HuH-7 (cell line): Measurements from ENCODE around the gene PITX2.

Experiments used
- DNase-seq: peaks from one replicate; pipeline ENCODE4 v3.0.0; 2011; ENCODE audit warnings: low spot score

The PITX2 gene

GRCh38 chr4:110623718-110624397 lies 981 bp upstream of the PITX2 start:
- no peak for DNase-seq

DNA sequence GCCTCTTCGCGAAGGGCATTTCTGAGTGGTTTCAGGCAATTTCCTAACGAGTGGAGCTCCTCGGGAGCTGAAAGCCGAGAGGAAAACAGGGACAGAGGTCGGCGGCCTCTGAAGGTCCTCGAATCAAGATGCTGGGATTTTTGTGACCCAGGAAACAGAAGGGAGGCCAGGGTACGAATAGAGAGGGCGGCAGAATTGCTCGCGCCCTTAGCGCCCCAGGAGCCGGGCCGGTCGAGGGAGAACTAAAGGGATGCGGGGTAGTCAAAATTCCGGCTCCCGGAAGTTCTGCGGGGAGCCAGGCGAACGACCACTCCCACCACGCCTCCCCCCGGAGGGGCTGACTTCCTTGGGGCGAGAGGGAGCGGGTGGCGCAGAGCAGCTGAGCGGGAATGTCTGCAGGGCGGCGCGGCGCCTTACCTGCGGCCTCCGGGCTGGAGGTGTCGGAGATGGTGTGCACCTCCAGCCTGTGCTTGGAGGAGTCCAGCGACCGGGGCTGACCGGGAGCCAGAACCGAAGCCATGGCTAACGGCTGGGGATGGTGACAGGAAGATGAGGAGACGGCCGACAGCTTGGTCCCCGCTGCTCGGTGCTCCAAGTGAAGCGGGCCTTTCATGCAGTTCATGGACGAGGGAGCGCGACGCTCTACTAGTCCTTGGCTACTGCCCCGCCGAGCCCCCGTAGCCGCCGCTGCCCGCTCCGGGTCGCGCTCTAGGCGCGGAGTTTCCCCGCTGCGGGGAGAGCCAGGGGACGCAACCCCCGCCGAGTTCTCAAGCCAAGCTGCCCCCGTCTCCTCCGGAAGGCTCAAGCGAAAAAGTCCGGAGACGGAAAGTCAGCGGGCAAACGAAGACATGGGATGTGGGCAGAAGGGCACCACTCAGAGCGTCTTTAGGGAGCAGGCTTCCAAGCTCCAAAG lies 782 bp downstream of the PITX2 start:
- no peak for DNase-seq

DNA sequence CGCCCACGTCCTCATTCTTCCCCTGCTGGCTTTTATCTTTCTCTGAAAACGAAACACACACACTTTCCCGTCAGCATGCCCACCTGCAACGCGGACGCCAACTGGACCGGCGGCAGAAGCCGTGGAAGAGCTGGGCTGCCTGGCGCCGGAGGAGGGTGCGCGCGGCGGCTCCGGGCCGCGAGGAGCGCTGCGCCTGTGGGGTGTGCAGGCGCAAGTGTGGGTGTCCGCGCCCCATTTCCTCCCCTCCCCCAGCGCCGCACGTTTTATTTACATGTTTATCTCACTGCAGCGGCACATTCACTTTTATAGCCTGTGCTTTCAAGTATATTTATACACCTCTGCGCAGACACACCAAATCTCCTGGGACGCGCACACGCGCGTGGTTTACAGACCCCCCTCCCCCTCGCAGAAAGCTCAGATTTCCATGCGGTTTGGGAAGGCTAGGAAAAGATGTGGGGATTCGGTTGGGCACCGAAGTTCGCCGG lies 1.5 kb downstream of the PITX2 start:
- DNase-seq = no peak

- no peak for DNase-seq
Observed at GRCh38 chr4:110620691-110621327, 2.1 kb downstream of the PITX2 start.

GRCh38 chr4:110620322-110620690 lies 2.6 kb downstream of the PITX2 start:
- no peak for DNase-seq

DNA sequence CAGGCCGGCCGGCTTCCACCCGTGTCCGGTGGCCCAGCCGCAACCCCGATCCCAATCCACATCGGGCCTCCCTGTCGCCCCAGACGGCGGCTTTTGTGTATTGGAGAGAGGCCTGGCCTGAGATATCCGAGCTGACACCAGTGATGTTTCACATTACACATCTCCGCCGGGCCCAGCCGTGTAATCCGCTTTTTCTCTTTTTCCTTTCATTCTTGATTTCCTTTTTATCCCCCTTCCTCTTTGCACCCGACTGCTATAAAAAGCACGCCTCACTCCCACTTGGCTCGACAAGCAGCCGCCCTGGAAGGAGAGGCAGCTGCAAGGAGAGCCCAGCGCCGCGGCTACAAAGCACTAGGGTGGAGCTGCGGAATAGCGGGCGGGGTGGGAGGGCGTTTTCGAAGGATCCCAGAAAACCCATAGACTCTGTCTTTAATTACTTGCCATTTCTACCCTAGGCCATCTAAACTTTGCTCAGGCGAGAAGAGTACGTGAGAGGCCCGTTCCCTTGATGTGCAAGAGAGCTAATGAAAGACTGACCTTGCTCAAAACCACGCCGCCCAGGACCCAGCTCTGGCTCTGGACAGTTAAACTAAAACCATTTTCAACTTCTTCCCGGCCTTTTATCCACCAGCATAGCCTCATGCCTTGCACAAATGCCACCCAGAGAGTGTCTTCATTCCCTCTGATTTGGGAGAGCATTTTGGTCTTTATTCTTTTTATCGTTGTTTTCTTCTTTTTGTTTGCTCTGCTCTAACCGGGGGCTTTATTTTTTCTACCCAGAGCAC lies 3.2 kb downstream of the PITX2 start:
- no peak for DNase-seq

GRCh38 chr4:110618581-110619462 lies 4.1 kb downstream of the PITX2 start:
- no peak for DNase-seq

DNA sequence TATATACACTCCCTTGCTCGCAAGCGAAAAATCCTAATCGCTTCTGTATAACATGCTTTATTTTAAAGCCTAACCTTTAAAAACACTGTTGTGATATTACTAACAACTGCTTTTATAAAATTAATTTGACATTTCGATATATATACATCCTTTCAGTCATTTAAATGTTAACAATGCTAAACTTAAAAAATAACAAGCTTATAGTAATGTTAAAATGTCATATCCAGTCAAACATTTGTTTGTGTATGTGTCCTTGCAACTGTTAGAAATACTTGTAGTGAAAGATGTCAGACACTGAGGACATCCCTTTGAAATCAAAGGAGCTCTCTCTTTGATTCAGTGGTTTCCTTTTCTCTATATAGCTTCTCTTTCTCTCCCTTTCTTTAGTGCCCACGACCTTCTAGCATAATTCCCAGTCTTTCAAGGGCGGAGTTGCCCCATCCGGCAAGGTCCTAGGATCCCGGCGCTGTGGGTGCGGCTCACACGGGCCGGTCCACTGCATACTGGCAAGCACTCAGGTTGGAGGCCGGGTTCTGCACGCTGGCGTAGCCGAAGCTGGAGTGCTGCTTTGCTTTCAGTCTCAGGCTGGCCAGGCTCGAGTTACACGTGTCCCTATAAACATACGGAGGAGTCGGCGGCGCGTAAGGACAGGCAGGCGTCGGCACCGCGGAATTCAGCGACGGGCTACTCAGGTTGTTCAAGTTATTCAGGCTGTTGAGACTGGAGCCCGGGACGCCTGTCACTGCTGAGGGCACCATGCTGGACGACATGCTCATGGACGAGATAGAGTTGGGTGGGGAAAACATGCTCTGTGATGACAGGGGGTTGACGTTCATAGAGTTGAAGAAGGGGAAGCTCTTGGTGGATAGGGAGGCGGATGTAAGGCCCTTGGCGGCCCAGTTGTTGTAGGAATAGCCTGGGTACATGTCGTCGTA lies 5.0 kb downstream of the PITX2 start:
- DNase-seq = no peak

GRCh38 chr4:110617075-110617640 lies 5.7 kb downstream of the PITX2 start:
- no peak for DNase-seq

DNA sequence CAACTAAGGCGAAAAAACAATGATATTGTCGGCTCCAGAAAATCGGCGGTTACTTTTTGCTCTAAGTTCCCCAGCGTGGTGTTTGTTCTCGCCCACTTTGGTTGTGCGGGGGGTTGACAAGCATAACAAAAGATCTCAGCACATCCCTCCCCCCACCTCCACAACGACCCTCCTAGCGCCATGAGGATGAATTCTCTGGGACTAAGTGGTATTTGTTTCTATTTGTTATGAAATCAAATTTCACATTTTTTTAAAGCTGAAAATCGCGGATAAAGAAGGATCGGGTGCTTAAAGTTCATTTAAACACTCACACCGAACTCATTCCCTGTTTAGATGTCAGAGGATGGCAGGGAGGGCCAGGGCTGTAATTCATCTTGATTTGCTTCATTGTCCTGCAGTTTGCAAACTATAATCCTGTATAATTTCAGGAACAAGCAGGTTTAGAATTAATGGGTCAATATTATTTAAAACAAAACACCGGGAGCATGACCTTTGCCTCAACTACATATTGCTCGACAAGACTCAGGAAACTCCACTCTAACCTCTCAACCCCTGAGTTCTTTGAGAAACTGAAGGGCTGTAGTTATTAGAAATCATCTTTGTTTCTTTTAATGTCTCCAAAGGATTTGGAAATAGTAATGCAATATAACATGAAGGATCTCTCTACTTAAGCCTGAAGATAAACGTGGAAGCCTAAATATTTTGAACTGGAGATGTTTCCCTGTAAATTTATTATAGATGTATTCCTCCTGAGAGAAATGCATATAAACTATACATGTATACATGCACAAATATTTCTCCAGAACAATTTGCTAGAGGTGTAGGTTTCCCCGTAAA lies 6.4 kb downstream of the PITX2 start:
- DNase-seq = no peak

DNA sequence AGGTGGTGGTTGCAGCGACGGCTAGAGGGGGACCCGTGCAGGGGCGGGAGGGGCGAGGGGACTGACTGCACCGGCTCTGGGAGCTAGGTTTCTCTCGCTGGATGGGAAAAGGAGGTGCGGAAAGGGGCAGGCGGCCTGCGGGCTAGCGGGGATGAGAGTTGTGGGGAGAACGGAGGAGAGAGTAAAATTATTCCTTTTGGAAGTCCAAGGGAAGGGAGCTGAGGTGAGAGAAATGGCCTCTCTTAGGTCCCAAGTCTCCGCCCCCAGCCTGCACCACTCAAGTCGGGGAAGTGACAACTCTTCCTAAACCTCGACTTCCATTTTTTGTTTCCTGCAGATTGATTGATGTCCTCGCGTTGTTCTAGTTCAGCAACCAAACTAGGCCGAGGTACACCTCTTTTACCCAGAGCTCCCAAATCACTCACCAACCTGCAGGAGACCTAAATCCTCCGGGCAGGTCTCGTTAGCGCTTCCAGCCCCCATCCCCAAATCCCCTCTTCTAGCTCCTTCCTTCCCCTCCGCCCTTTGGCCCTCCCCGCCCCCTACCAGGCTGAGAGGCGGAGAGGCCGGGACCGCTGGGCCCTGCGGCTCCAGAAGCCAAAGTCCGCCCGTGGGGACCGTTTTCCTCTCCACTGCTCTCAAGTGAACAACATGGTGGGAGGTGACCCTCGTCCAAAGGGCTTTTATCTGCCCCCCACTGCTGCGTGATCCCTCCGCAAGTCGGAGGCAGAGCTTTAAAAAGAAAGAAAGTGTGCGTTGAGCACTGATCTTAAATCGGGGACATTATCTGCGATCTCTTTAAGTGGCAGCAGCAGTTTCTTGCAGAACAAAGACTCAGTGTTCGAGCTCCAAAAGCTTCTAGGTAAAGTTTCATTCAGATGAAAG lies 7.3 kb downstream of the PITX2 start:
- DNase-seq = no peak

DNA sequence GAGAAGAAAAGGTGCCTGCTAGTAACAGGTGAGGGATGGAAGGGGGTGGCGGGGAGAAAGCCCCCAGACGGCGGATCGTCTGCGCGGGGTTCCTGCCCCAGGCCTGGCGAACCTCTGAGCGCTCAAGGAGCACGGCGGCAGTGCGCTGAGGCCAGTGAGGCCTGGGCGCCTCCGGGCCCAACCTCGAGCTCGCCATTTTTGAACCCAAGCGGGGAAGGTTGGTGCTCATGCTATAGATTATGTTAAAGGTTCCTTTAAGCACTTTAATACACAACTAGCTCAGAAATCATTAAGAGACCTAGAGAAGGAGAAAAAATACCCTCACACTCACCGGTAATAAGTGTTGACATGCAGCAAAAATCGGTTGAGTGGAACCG lies 7.9 kb downstream of the PITX2 start:
- no peak for DNase-seq

DNA sequence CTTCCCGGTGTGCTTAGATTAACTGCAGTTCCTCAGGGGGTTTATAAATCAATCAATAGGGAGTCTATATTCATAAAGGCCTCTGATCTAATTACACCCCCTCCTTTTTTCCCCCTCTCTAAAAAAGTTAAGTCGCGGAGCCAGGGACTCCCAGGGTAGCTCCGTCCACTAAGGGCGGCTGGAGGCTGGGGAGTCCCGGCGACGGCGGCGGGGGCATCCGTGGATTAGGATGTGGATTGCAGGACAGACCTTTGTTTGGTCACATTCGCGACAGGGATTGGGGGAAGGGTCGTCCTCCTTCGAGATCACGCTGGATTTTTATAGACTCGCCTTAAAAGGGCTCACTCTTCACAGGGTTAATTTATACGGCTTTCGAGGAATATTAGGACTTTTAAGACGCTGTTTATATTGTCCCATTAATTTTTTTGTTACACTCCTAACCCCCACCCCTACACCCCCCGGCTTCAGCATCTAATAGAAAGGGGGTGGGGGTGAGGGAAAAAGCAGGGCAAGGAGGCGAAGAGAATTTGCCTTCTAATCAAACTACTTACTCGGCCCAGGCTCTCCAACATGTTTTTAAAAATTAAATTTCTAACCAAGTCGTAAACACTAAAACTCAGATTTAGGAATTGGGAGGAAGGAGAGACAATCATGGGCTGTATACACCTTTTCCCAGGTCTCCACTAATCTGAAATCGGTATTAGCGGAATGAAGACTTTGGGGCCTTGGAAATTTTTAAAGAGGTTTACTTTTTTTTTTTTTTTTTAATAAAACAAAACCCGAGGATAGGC lies 8.5 kb downstream of the PITX2 start:
- DNase-seq = no peak

GRCh38 chr4:110613745-110614144 lies 9.1 kb downstream of the PITX2 start:
- DNase-seq = no peak

- no peak for DNase-seq
Observed at GRCh38 chr4:110612631-110613269, 10.1 kb downstream of the PITX2 start.

GRCh38 chr4:110611968-110612447 lies 10.9 kb downstream of the PITX2 start:
- DNase-seq = no peak
